HCT116 (cell line): Measurements from ENCODE around the gene LOXHD1.

Experiments used
- CEBPB ChIP-seq: IDR thresholded peaks from 2 replicates; pipeline ENCODE4 v1.6.1; 2012; ENCODE audit warnings: low read depth
- CTCF ChIP-seq, 3 experiments: fragments of 200-600 bp in 1 of 3; sonication (generic) in 1 of 3; IDR thresholded peaks in 2 of 3; conservative IDR thresholded peaks in 1 of 3; 2 replicates each; pipeline ENCODE4 v1.5.1; 2012 to 2017; ENCODE audit warnings: low read depth in 2 of 3, low read length in 2 of 3, antibody characterized with exemption in 1 of 3, borderline replicate concordance in 1 of 3, control low read depth in 1 of 3, mild to moderate bottlenecking in 1 of 3, mixed read lengths in 1 of 3, mixed run types in 1 of 3, moderate library complexity in 1 of 3; ENCODE audit not compliant: insufficient read depth in 1 of 3
- EZH2 ChIP-seq: fragments of 200-600 bp; sonication (generic); IDR thresholded peaks from 2 replicates; pipeline ENCODE4 v1.6.1; 2017; ENCODE audit warnings: antibody characterized with exemption, mixed run types
- EZH2phosphoT487 ChIP-seq: fragments of 200-600 bp; IDR thresholded peaks from 2 replicates; pipeline ENCODE4 v1.6.1; 2018; ENCODE audit warnings: antibody characterized with exemption, borderline replicate concordance
- JUND ChIP-seq: IDR thresholded peaks from 2 replicates; pipeline ENCODE4 v1.6.1; 2012
- POLR2AphosphoS5 ChIP-seq: IDR thresholded peaks from 2 replicates; pipeline ENCODE4 v1.6.1; 2011; ENCODE audit warnings: mild to moderate bottlenecking, low read depth, low read length, moderate library complexity
- RAD21 ChIP-seq: IDR thresholded peaks from 2 replicates; pipeline ENCODE4 v1.6.1; 2012; ENCODE audit warnings: low read depth, mild to moderate bottlenecking
- REST ChIP-seq: IDR thresholded peaks from 2 replicates; pipeline ENCODE4 v1.6.1; 2012; ENCODE audit warnings: low read depth
- SP1 ChIP-seq: IDR thresholded peaks from 2 replicates; pipeline ENCODE4 v1.6.1; 2012; ENCODE audit warnings: low read depth
- ZNF274 ChIP-seq: fragments of 200-500 bp; sonication (Bioruptor generic); IDR thresholded peaks from 2 replicates; pipeline ENCODE4 v1.6.1; 2014; ENCODE audit warnings: mild to moderate bottlenecking, low read depth, low read length, inconsistent platforms

GRCh38 chr18:46668135-46668534 is 11.1 kb upstream of the LOXHD1 start:
- TF ChIP-seq POLR2AphosphoS5 = no peak
- no peak for TF ChIP-seq EZH2
- TF ChIP-seq EZH2phosphoT487 = no peak
- TF ChIP-seq CTCF (IDR thresholded peaks at IDR 0.05 in 2 of 3, conservative IDR thresholded peaks at IDR 0.05 in 1 of 3; ENCODE audit: borderline replicate concordance in 1 of 3, insufficient read depth in 1 of 3, low read depth in 2 of 3, low read length in 2 of 3) = no peak
- no peak for TF ChIP-seq RAD21
- no peak for TF ChIP-seq CEBPB
- TF ChIP-seq ZNF274 = no peak
- TF ChIP-seq JUND = no peak
- no peak for TF ChIP-seq SP1
- TF ChIP-seq REST = no peak
